DOHH2 (cell line): ENCODE measurements around the gene SPPL2B.

ENCODE experiments used
- EZH2phosphoT487 ChIP-seq: fragments of 200-600 bp; sonication (generic); IDR thresholded peaks from 2 replicates; pipeline ENCODE4 v1.6.1; 2017; ENCODE audit warnings: borderline replicate concordance, mild to moderate bottlenecking, antibody characterized with exemption, low read length, moderate library complexity, mixed read lengths
- TF ChIP-seq, protein P1 (sequence below): fragments of 200-600 bp; sonication (generic); IDR thresholded peaks from one replicate; pipeline ENCODE4 v1.5.1; 2014; ENCODE audit warnings: antibody characterized with exemption, mild to moderate bottlenecking, low read depth, low read length; ENCODE audit not compliant: poor library complexity, severe bottlenecking

DNA sequence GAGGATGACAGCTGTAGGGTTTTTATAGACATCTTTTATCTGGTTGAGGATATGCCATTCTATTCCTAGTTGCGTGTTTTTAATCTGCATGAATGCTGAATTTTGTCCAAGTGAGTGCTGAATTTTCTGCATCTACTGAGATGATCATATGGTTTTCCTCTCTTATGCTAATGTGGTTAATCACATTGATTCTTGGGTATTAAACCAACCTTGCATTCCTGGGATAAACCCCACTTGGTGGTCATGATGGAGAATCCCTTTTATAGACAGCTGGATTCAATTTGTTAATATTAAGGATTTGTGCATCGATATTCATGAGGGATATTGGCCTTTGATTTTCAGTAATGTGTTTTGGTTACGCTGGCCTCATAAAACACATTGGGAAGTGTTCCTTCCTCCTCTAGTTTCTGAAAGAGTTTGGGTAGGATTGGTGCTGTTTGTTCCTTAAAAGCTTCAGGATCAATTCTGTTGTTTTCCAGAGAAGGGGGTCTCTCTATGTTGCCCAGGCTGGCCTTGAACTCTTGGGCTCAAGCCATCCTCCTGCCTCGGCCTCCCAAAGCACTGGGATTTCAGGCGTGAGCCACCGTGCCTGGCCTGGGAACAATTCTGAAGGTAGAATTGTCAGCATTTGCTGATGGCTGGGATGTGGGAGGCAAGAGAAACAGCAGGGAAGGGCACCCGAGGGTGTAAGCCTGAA is 13.2 kb upstream of the SPPL2B start:
- TF ChIP-seq, protein P1, sequence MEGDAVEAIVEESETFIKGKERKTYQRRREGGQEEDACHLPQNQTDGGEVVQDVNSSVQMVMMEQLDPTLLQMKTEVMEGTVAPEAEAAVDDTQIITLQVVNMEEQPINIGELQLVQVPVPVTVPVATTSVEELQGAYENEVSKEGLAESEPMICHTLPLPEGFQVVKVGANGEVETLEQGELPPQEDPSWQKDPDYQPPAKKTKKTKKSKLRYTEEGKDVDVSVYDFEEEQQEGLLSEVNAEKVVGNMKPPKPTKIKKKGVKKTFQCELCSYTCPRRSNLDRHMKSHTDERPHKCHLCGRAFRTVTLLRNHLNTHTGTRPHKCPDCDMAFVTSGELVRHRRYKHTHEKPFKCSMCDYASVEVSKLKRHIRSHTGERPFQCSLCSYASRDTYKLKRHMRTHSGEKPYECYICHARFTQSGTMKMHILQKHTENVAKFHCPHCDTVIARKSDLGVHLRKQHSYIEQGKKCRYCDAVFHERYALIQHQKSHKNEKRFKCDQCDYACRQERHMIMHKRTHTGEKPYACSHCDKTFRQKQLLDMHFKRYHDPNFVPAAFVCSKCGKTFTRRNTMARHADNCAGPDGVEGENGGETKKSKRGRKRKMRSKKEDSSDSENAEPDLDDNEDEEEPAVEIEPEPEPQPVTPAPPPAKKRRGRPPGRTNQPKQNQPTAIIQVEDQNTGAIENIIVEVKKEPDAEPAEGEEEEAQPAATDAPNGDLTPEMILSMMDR: no peak
- TF ChIP-seq EZH2phosphoT487: no peak
